ENCODE results near the gene SCG2. TPM values are rescaled to one million over a fixed set of nuclear protein-coding genes. Genes with fewer than 3 reads are reported as not detected.

SCG2 gene
- polyA plus RNA-seq, 1 donor from 2014 or later = 37.3 TPM

DNA sequence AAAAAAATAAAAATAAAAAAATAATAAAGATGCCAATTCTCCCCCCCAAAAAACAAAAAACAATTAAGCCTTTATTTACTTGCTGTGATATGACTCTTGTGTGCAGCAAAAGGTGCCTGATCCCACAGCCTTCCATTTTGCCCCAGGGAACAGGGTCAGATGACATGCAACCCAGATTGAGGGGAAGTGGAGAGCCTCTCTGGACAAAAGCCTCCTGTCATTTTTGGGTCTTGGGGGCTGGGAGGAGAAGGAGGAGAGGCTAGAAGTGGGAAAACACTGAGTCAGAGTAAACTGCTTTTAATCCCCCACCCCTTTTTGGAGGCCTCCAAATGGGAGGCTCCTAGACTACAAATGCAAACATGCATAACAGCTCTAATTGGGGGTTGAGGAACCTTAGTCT, 46.6 kb upstream of the SCG2 start:
- Histone ChIP-seq H3K79me2 (replicated peaks; ENCODE audit: insufficient read depth, low read length) (no peaks in the 10 kb centered on the region), H2AFZ (ENCODE audit: low read depth, low read length) (no peak overlapping the region), H3F3A (ENCODE audit: insufficient read depth, low read length, poor library complexity, severe bottlenecking) (no peaks in the 10 kb centered on the region), H3K4me2 (ENCODE audit: low read length) (no peak overlapping the region), H3K36me3 (ENCODE audit: insufficient read depth, low read length) (no peaks in the 10 kb centered on the region), H3K27me3 (ENCODE audit: insufficient read depth, low read depth, low read length) (no peaks in the 10 kb centered on the region), H3K27ac (ENCODE audit: low read length) (no peak overlapping the region), H4K20me1 (ENCODE audit: insufficient read depth) (no peaks in the 10 kb centered on the region), H3K4me3 (ENCODE audit: low read length) (no peak overlapping the region), H3K9me2 (ENCODE audit: insufficient read depth, low read length) (no peaks in the 10 kb centered on the region), H3K9ac (ENCODE audit: low read length) (no peak overlapping the region), H3K9me3 (ENCODE audit: low read length) (no peaks in the 10 kb centered on the region)
- TF ChIP-seq, protein P1, sequence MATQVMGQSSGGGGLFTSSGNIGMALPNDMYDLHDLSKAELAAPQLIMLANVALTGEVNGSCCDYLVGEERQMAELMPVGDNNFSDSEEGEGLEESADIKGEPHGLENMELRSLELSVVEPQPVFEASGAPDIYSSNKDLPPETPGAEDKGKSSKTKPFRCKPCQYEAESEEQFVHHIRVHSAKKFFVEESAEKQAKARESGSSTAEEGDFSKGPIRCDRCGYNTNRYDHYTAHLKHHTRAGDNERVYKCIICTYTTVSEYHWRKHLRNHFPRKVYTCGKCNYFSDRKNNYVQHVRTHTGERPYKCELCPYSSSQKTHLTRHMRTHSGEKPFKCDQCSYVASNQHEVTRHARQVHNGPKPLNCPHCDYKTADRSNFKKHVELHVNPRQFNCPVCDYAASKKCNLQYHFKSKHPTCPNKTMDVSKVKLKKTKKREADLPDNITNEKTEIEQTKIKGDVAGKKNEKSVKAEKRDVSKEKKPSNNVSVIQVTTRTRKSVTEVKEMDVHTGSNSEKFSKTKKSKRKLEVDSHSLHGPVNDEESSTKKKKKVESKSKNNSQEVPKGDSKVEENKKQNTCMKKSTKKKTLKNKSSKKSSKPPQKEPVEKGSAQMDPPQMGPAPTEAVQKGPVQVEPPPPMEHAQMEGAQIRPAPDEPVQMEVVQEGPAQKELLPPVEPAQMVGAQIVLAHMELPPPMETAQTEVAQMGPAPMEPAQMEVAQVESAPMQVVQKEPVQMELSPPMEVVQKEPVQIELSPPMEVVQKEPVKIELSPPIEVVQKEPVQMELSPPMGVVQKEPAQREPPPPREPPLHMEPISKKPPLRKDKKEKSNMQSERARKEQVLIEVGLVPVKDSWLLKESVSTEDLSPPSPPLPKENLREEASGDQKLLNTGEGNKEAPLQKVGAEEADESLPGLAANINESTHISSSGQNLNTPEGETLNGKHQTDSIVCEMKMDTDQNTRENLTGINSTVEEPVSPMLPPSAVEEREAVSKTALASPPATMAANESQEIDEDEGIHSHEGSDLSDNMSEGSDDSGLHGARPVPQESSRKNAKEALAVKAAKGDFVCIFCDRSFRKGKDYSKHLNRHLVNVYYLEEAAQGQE (IDR thresholded peaks at IDR 0.05; ENCODE audit: borderline replicate concordance) = no peak
- TF ChIP-seq POLR2AphosphoS5 (IDR thresholded peaks at IDR 0.05) (no peak), SMC3 (conservative IDR thresholded peaks at IDR 0.05; ENCODE audit: poor library complexity) (no peak), TAF1 (IDR thresholded peaks at IDR 0.05; ENCODE audit: low read depth) (no peak), EP300 (conservative IDR thresholded peaks at IDR 0.05; ENCODE audit: poor library complexity, severe bottlenecking) (no peak), MXI1 (conservative IDR thresholded peaks at IDR 0.05; ENCODE audit: poor library complexity, severe bottlenecking) (no peak), EZH2 (IDR thresholded peaks at IDR 0.05; ENCODE audit: borderline replicate concordance, insufficient read depth, low read length, poor library complexity, severe bottlenecking) (no peak), RAD21 (conservative IDR thresholded peaks at IDR 0.05) (no peak)
- TF ChIP-seq, protein P2, sequence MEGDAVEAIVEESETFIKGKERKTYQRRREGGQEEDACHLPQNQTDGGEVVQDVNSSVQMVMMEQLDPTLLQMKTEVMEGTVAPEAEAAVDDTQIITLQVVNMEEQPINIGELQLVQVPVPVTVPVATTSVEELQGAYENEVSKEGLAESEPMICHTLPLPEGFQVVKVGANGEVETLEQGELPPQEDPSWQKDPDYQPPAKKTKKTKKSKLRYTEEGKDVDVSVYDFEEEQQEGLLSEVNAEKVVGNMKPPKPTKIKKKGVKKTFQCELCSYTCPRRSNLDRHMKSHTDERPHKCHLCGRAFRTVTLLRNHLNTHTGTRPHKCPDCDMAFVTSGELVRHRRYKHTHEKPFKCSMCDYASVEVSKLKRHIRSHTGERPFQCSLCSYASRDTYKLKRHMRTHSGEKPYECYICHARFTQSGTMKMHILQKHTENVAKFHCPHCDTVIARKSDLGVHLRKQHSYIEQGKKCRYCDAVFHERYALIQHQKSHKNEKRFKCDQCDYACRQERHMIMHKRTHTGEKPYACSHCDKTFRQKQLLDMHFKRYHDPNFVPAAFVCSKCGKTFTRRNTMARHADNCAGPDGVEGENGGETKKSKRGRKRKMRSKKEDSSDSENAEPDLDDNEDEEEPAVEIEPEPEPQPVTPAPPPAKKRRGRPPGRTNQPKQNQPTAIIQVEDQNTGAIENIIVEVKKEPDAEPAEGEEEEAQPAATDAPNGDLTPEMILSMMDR (IDR thresholded peaks at IDR 0.05; ENCODE audit: poor library complexity, severe bottlenecking) = no peak

DNA sequence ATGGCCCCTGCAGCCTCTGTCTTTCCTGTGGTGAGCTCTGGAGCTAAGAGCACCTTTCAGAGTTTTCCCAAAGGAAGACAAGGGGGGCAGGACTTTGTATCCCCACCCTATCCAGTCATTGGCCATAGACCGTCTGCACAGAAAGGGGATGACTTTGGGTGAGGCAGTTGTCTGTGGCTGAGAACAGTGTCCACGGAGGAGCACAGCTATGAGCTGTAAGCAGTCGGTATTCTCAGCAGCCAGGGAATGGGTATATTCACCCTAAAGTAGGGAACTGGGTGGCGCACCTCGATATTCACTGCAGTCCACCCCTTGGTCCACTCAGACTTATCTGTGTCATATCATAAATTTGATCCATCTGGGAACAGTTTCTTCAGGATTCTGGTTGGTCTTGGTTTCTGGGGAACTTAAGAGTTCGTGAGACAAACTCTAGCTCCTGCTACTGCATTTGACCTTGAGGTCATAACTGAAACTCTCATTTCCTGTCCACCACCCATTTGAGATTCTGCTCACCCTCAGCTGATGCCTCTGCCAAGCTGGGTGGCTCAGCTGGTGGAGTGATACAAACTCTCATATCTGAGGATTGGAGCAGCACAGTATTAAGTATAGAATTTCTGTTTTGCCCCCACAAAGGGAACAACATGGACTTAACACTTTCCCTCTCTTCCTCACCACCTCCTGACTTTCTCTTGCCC, 45.2 kb upstream of the SCG2 start:
- H3K9me2 ChIP-seq (ENCODE audit: insufficient read depth, low read length) = no peaks in the 10 kb centered on the region
- no peak overlapping the region for H3K9ac ChIP-seq (ENCODE audit: low read length)
- no peaks in the 10 kb centered on the region for H3K36me3 ChIP-seq (ENCODE audit: insufficient read depth, low read length)
- H3K27ac ChIP-seq (ENCODE audit: low read length) = no peak overlapping the region
- H3K27me3 ChIP-seq (ENCODE audit: insufficient read depth, low read depth, low read length) = no peaks in the 10 kb centered on the region
- no peaks in the 10 kb centered on the region for H3F3A ChIP-seq (ENCODE audit: insufficient read depth, low read length, poor library complexity, severe bottlenecking)
- H3K9me3 ChIP-seq (ENCODE audit: low read length) = no peaks in the 10 kb centered on the region
- H2AFZ ChIP-seq (ENCODE audit: low read depth, low read length) = no peak overlapping the region
- TF ChIP-seq, protein P1 (IDR thresholded peaks at IDR 0.05; ENCODE audit: borderline replicate concordance) = no peak
- TF ChIP-seq EP300 (conservative IDR thresholded peaks at IDR 0.05; ENCODE audit: poor library complexity, severe bottlenecking) = no peak
- no peak for TF ChIP-seq RAD21 (conservative IDR thresholded peaks at IDR 0.05)
- no peak for TF ChIP-seq SMC3 (conservative IDR thresholded peaks at IDR 0.05; ENCODE audit: poor library complexity)
- TF ChIP-seq, protein P2 (IDR thresholded peaks at IDR 0.05; ENCODE audit: poor library complexity, severe bottlenecking) = no peak
- no peak for TF ChIP-seq POLR2AphosphoS5 (IDR thresholded peaks at IDR 0.05)
- TF ChIP-seq EZH2 (IDR thresholded peaks at IDR 0.05; ENCODE audit: borderline replicate concordance, insufficient read depth, low read length, poor library complexity, severe bottlenecking) = no peak
- no peak for TF ChIP-seq MXI1 (conservative IDR thresholded peaks at IDR 0.05; ENCODE audit: poor library complexity, severe bottlenecking)
- TF ChIP-seq TAF1 (IDR thresholded peaks at IDR 0.05; ENCODE audit: low read depth) = no peak
- H3K4me2 ChIP-seq (ENCODE audit: low read length) = no peak overlapping the region
- no peaks in the 10 kb centered on the region for H3K79me2 ChIP-seq (replicated peaks; ENCODE audit: insufficient read depth, low read length)
- H3K4me3 ChIP-seq (ENCODE audit: low read length) = no peak overlapping the region
- H4K20me1 ChIP-seq (ENCODE audit: insufficient read depth) = no peaks in the 10 kb centered on the region
